GM12874 (cell line): Measurements from ENCODE around the gene SHANK1.

ENCODE experiments used
- TF ChIP-seq, protein P1 (sequence below): IDR thresholded peaks from 2 replicates; pipeline ENCODE4 v1.5.1; 2011; ENCODE audit warnings: low read depth, mild to moderate bottlenecking, control low read depth, low read length, moderate library complexity; ENCODE audit not compliant: insufficient read depth

SHANK1 gene

DNA sequence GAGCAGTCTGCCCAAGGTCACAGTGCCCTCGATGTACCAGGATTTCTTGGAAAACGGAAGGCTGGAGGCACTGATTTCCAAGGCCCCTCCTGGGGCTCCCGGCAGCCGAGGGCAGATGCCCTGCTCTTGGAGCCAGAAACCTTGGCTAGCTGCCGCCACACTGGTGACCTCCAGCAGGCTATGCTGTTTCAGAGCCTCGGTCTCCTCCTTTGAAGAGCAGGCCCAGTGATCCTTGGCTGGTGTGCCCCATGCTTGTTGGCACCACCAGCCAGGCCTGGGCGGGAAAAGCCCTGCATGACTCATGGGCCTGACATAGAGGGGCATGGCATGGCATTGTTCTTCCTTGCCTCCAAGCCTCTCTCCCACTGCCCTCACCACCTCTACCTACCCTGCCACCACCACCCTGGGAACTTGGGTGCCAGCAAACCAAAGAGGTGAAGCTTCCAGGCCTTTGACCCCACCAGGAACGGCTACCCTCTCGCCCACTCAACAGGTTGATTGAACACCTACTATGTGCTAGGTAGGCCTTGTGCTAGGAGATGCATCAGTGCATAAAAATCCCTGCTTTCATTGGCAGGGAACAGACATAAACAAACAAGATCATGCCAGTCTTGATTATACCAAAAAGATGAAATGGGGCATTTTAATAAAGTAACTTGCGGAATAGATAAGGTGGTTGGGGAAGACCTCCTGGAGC lies 2.0 kb upstream of the SHANK1 start:
- TF ChIP-seq, protein P1, sequence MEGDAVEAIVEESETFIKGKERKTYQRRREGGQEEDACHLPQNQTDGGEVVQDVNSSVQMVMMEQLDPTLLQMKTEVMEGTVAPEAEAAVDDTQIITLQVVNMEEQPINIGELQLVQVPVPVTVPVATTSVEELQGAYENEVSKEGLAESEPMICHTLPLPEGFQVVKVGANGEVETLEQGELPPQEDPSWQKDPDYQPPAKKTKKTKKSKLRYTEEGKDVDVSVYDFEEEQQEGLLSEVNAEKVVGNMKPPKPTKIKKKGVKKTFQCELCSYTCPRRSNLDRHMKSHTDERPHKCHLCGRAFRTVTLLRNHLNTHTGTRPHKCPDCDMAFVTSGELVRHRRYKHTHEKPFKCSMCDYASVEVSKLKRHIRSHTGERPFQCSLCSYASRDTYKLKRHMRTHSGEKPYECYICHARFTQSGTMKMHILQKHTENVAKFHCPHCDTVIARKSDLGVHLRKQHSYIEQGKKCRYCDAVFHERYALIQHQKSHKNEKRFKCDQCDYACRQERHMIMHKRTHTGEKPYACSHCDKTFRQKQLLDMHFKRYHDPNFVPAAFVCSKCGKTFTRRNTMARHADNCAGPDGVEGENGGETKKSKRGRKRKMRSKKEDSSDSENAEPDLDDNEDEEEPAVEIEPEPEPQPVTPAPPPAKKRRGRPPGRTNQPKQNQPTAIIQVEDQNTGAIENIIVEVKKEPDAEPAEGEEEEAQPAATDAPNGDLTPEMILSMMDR: no peak

DNA sequence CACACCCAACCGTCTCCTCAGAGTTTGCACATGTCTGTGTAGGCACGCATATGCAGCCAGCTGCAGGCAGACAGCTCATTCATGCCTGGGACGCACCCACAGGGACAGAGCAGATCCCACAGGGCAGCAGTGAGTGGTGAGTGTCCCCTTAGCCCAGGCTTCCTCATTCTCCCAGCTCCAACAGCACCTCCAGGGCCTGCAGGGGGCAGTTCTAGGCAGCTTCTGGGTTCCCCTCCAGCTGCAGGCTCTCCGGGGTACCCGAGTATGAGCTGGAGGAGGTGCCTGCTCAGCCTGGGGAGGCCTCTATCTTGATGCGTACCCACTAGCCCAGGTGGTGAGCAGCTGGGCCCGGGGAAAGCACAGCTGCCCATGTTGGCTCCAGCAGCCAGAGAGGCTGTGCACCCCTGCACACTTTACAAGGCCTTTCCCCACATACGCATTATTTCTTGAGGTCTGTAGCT lies 1.3 kb upstream of the SHANK1 start:
- TF ChIP-seq, protein P1: no peak

DNA sequence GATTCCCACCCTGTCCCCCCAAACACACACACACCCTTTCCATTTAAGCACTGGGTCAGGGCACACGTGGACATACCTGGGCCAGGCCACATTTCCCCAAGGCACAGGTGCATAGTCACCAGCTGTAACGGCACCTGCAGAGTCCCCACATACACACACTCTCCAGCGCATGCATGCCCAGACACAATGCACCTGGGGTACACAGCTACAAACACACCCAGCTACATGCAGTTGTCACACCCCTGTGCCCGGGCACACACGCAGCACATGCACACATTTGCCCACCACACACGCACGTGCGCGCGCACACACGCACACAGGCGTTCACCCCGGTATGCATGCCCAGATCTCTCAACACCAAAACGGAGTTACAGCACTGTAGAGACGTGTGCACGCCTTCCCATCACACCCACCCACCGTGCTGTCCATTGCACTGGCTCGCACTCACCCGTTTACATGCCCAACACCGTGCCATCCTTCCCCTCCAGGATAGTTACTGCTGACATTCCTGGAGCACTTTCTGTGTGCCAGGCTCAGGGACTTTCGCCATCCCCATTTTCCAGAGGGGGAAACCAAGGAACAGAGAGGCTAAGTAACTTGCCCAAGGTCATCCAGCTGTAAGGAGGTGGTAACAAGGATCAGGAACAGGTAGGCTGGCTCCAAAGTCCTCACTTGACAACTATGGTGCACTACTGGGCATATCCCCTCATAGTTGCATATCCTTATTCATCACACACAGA lies 749 bp upstream of the SHANK1 start:
- TF ChIP-seq, protein P1: no peak

DNA sequence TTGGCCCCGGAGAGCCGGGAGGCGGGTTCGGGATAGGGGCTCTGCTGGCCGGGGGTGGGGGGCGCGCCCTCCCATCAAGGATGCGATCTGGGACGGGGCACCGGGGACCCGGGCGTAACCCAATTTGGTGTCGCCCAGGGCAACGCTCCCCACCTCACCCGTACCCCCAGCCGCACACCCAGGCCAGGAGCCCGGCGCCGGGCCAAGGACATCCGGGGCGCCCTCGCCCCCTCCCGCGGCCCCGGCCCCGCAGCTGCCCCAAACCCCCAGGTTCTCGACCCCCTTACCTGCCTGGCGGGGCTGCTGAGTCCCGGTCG lies 525 bp downstream of the SHANK1 start:
- TF ChIP-seq, protein P1: no peak

DNA sequence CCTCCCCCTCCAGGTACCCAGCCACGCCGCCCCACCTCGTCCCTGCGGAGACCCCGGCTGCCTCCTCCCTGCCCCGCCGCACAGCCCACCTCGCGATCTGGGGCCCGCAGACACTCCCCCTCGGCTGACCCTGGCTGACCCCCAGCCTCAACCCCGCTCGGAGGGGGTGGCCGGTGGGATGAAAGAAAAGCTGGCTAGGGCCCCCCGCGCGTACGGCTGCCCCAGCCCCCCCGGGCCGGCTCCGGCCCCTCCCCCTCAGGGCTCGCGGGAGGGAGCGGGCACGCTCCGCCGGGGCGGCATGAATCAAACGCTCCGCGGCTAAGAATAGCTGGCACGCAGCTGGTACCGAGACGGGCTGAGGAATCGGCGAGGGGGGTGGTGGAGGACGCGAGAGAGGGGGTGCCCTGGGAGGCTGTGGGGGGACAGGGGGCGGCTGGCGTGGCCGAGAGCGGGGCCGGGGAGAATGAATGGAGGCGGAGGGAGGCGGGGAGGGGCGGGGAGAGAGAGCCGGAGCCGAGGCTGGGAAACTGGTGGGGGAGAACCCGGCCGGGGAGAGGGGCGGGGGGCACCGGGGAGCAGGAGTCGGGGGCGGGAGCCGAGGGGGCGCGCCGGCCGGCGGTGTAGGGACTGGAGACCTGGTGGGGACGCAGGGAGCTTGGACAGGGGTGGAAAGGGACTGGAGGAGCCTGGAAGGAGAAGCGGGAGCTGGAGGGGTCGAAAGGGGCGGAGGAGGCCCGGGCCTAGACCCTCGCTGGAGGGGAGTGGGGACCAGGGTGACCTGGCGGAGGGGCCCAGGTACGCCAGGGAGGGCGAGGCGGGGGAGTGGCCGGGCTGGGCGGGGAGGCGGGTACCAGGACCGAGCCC lies 1.1 kb downstream of the SHANK1 start:
- TF ChIP-seq, protein P1: no peak

DNA sequence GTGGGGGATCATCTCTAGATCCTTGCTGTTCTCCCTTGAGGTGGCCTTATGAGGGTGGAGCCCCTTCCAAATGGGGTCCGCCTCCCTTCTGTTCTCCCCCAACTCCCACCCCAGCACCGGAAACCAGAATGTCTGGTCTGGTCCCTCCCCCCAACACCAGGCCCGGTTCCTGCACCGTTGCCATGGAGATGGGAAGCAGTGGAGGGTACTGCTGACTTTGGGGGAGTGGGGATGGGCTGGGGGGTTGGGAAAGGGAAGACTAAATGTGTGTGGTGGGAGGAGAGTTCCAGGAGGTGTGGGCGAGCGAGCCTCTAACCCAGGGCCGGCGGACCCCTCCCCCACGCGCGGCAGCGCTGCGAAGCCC lies 1.7 kb downstream of the SHANK1 start:
- TF ChIP-seq, protein P1: no peak
